Activated CD4-positive, alpha-beta T cell treated with anti-CD3 and anti-CD28 coated beads, Interleukin-2, amount 50 U/mL, for 24 hours (primary cell): Measurements from ENCODE around the gene ADGRD2.
"Not testable (repeated sequence)": the region's sequence is repeated elsewhere in the genome, so short reads cannot be mapped to it uniquely, and the experiment has no call there.

ENCODE experiments used
- DNase-seq, 2 donors: peaks; one replicate each; pipeline ENCODE4 v3.0.0-alpha.2; 2020; ENCODE audit warnings: low read depth in 1 of 2, low spot score in 1 of 2

Gene ADGRD2, protein sequence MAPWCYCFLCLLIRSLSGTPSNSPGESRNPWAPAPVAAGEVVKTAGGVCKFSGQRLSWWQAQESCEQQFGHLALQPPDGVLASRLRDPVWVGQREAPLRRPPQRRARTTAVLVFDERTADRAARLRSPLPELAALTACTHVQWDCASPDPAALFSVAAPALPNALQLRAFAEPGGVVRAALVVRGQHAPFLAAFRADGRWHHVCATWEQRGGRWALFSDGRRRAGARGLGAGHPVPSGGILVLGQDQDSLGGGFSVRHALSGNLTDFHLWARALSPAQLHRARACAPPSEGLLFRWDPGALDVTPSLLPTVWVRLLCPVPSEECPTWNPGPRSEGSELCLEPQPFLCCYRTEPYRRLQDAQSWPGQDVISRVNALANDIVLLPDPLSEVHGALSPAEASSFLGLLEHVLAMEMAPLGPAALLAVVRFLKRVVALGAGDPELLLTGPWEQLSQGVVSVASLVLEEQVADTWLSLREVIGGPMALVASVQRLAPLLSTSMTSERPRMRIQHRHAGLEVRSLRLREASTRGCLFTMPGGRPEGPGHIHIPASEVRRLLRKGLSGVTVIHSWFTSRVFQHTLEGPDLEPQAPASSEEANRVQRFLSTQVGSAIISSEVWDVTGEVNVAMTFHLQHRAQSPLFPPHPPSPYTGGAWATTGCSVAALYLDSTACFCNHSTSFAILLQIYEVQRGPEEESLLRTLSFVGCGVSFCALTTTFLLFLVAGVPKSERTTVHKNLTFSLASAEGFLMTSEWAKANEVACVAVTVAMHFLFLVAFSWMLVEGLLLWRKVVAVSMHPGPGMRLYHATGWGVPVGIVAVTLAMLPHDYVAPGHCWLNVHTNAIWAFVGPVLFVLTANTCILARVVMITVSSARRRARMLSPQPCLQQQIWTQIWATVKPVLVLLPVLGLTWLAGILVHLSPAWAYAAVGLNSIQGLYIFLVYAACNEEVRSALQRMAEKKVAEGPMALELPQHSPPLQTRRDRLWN

DNA sequence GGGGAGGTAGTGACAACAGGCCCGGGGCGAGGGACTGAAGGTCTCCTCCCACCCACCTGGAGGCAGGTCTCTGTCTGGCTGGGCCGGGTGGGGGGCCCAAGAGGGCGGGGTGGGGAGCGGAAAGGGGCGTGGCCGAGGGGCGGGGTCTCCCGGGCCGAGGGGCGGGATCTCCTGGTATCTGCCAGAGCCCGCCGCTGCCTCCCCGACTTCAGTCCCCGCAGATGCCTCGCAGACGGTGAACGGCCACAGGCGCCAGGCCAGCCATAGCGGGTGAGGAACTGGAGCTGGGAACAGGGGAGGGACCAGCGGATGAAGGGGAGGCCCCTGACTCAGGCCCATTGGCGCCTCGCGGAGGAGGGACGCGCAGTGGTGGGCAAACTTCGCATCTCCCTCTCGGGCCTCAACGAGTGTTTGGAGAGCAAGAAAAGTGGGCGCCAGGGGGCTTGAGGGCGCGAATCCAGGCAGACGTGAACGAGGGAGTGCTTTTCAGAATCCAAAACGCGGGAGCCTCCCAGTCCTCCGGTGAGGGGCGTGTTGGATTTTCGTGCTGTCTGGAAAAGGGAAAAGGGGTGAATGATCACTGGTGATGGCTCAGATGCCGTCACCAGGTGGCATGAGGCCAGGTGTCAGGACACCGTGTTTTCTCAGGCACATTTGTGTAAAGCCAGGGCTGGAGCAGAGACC is at the start of gene ADGRD2:
Gene ADGRD2 (plus strand): TSS at position 211 of the 684 bp plus-strand sequence. CDS start 1,216 bp downstream, outside the sequence.
- no peak for DNase-seq

GRCh38 chr9:124403246-124403645 is 47.0 kb upstream of the ADGRD2 start:
- DNase-seq: no peak

DNA sequence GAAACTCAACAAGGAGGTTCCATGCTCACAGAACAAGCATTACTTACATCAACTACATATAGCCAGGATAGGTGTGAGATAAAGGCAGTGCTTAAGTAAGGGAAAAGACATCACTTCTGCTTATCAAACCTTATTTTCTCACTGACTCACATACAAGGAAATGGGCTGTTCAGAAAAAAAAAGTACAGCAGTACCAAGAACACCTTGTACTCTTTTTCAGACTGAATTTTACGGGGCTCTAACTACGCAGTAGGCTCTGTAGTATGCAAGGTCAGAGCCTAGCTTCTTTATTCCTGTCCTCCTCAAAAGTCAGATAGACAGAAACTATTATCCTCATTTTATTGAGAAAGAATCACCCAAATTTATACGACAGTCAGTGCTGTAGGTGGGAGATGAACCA is 40.8 kb upstream of the ADGRD2 start:
- no peak for DNase-seq

- DNase-seq: no peak
Measured at GRCh38 chr9:124410321-124410913, 39.8 kb upstream of the ADGRD2 start.

DNA sequence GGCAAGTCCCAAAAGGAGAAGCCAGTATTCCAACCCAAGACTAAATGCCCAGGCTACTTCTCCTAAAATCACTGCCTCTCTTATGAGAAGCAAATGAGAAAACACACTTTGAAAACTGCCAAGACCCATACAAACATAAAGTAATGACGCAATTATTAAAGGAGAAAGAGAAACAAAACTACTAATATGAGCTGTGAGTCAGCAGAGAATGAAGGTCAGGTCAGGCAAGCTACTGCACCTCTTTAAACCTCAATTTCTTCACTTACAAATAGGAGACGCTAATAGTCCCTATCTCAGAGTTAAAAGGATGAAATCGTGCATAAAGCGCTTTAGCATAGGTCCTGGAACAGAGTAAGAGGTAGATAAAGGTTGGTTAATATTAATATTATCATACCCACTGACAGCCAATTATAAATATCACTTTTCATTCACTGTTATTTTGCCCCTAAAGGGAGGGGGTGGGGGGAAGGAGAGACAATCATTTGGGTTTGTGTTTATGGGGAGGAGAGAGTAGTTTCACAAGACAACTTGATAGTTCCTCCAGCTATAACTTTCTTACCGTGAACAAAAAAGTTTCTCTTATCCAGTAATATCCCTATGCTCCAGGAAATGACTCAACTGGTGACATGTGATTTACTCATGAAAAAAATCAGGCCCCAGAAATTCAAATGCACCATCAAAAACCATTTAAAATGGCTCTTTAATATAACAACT is 38.6 kb upstream of the ADGRD2 start:
- no peak for DNase-seq

GRCh38 chr9:124412228-124412575 is 38.0 kb upstream of the ADGRD2 start:
- no peak for DNase-seq

DNA sequence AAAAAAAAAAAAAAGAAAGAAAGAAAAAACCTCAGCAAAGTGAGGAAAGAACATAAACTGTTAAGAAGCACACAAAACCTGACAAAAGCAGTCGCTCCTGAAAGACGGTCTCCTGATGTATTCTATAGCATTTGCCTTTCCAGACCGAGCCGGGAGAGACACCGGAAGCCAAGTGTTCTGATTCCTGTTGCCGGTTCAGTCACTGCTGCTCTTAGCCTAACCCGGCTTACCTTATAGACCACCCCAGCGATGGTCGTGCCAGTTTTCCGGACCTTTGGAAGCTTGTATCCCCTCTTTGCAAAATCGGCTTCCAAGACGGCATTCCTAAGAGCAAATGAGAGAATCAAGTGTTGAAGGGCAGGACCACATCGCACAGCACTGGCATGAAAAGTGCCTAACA is 35.6 kb upstream of the ADGRD2 start:
- no peak for DNase-seq

- peak; percentile 96 to 97 for DNase-seq
Measured at GRCh38 chr9:124415102-124415851, 35.0 kb upstream of the ADGRD2 start, which contains the start of gene PSMB7. Gene PSMB7 (minus strand): TSS chr9:124415442. CDS start chr9:124415425, 17 bp downstream.

GRCh38 chr9:124415852-124416484 is 34.3 kb upstream of the ADGRD2 start:
- DNase-seq: no peak

DNA sequence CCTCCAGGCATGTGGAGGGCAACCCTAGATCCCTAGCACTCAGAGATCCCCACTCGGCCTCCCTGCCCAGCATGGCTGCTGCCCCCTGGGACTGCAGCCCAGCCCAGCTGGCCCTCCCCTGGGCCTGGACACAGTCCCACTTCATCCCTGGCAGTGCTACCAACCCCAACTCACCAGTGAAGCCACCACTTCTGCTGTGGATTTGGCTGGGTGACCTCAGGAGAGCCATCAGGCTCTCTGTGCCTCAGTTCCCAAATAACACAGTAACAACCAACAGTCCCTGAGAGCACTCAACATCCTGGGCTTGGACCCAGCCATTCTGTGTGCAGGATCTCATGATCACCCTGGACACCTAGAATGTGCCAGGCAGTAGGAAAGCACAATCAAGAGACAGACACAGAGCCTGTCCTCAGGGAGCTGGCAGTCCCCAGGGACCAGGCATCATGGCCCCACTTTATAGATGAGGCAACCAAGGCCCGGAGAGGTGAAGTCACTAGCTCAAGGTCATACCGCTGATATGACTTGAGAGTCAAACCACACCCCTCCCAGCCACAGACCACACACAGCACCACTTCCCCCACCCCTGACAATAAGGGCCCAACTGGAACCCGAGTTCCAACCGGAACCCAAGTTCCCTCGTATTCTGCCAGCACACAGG is 30.3 kb upstream of the ADGRD2 start:
- no peak for DNase-seq

DNA sequence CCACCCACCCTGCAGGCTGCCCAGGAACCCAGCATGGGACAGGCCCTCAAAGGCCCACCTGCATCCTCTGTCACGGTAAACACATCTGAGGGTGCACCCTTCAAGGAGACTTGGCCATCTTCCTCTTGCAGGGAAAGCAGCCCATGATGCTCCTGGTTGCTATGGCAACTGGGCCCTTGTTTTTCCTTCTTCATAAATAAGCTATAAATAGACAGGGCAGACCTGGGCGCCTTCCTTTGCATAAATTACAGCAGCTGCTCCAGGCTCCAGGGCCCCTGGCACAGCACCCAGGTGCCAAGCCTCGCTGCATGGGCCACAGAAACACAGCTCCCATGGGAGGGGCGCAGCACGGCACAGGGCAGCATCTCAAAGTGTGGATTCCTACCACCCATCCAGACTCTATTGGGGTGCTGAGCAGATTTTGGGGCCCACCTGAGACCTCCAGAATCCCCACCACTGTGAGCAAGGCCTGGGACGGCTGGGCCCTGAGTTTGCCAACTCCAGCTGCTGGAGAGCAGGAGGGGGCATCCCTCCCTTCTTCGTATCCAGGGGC is 29.2 kb upstream of the ADGRD2 start:
- DNase-seq: no peak

DNA sequence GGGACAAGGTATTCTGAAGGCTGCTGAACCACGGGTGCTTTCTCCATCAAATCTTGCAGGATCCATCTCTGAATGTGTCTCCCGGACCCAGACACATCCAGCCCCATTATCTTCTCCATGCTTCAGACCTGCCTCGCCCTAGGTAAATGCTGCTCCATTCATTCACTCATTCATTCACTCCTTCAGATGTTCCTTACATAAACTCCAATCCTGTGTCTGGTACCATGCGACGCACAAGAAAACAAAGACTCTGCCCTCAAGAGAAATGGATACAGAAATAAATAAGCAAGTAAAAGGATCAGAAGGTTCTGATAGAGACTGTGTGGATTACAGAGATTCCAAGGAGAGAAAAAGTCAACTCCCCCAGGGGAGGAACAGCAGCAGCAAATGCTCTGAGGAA is 27.1 kb upstream of the ADGRD2 start:
- DNase-seq: no peak

- no peak for DNase-seq
Measured at GRCh38 chr9:124423591-124423990, 26.7 kb upstream of the ADGRD2 start.

DNA sequence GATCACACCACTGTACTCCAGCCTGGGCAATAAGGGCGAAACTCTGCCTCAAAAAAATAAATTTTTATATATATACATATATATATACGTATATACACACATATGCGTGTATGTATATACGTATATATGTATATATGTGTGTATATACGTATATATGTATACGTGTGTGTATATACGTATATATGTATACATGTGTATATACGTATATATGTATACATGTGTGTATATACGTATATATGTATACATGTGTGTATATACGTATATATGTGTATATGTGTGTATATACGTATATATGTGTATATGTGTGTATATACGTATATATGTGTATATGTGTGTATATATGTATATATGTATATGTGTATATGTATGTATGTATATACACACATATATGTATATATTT is 24.5 kb upstream of the ADGRD2 start:
- DNase-seq: not testable (repeated sequence)

GRCh38 chr9:124426361-124426760 is 23.9 kb upstream of the ADGRD2 start:
- no peak for DNase-seq

GRCh38 chr9:124427281-124427680 is 23.0 kb upstream of the ADGRD2 start:
- no peak for DNase-seq

DNA sequence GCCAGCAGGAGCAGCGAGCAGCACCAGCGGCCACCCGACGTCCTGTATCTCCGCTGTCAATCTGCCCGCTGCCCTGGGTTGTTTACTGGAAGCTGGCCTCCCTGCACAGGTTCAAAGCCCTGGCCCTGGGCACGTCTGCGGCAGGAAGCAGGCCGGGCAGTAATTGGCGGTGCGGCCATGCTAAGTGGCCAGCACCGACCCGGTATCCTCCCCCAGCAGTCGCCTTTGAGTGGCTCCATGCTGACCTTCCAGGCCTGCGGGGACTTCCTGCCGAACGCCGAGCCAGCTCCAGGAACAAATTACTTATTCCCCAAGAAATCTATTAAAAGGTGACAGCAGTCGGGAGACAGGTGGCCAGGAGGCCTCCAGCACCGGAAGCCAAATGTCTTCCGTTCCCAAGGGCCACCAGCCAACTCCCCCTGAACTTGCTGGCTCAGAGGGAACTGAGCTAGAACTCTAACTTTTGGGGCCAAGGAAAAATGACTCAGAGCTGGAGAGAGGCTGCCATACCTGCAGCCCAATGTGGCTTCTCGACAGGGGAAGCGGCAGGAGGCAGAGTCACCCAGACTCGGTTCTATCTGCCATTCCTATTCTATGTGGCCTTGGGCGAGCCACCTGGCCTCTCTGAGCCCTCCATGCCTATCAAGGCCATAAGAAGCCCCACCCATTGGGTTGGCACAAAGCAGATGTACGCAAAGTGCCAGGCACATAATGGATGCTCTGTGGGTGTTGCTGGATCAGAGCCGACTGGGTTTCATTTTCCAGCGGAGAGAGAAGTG is 21.3 kb upstream of the ADGRD2 start:
- DNase-seq: no peak

GRCh38 chr9:124429530-124429867 is 20.8 kb upstream of the ADGRD2 start:
- no peak for DNase-seq
